GM12878 (cell line): Measurements from ENCODE around the gene NCMAP. TPM values are rescaled to one million over a fixed set of nuclear protein-coding genes. Genes with fewer than 3 reads are reported as not detected.

Source experiments
- ATAC-seq: fragments of 200-7000 bp; cut with Tn5 transposase; 3 replicates; pipeline ENCODE4 v1.9.1; 2020; ENCODE audit warnings: mild to moderate bottlenecking, moderate library complexity
- BruUV-seq: library from RNA; stranded (reverse); fragments of 400-500 nt; replicated peaks from 2 replicates; lab custom pipeline; 2021; lab: Mats Ljungman, UMichigan
- CTCF ChIA-PET: fragments of 300-600 bp; sonication (Branson Sonifier 250); formaldehyde crosslinking; extraction: SDS; loops from one replicate; lab custom pipeline; 2021; ENCODE audit warnings: inconsistent platforms; lab: Yijun Ruan, JAX
- POLR2A ChIA-PET: fragments of 350-600 bp; formaldehyde crosslinking; extraction: SDS; loops from one replicate; lab custom pipeline; 2021; ENCODE audit warnings: inconsistent platforms; lab: Charles Lee
- RAD21 ChIA-PET: fragments of 300-600 bp; sonication (Branson Sonifier 250); formaldehyde crosslinking; loops from one replicate; lab custom pipeline; 2023; ENCODE audit warnings: antibody characterized with exemption; ENCODE audit not compliant: unreplicated experiment; lab: Charles Lee
- SMC1A ChIA-PET: fragments of 300-600 bp; sonication (Branson Sonifier 250); formaldehyde crosslinking; loops from one replicate; lab custom pipeline; 2023; ENCODE audit not compliant: unreplicated experiment, uncharacterized antibody; lab: Charles Lee
- DNase-seq: peaks from one replicate; pipeline ENCODE4 v3.0.0-alpha.2; 2011; ENCODE audit warnings: low read depth, low spot score
- FAIRE-seq: peaks from 3 replicates; lab custom pipeline; 2011; peaks lifted over from hg19 to GRCh38; lab: Jason Lieb, UNC
- H2AFZ ChIP-seq: 2 replicates; pipeline ENCODE4 v1.6.0; 2011; ENCODE audit warnings: low read depth, low read length, control low read depth; ENCODE audit not compliant: control insufficient read depth
- H3K27ac ChIP-seq: 2 replicates; pipeline ENCODE4 v1.5.1; 2011; ENCODE audit warnings: control low read depth; ENCODE audit not compliant: control insufficient read depth, insufficient read depth
- H3K27me3 ChIP-seq, 2 experiments: replicated peaks in 1 of 2; 2 replicates each; pipeline versions ENCODE4 v1.6.0 to v1.6.1; 2011; ENCODE audit warnings: low read length in 1 of 2; ENCODE audit not compliant: control insufficient read depth in 2 of 2, insufficient read depth in 2 of 2
- H3K36me3 ChIP-seq, 2 experiments: 2 replicates each; pipeline ENCODE4 v1.5.1; 2011; ENCODE audit warnings: low read length in 1 of 2; ENCODE audit not compliant: control insufficient read depth in 2 of 2, insufficient read depth in 2 of 2
- H3K4me1 ChIP-seq: 2 replicates; pipeline ENCODE4 v1.6.1; 2011; ENCODE audit warnings: mild to moderate bottlenecking, low read length, moderate library complexity, mixed read lengths; ENCODE audit not compliant: control insufficient read depth, insufficient read depth
- H3K4me2 ChIP-seq: 2 replicates; pipeline ENCODE4 v1.6.0; 2011; ENCODE audit warnings: control low read depth; ENCODE audit not compliant: control insufficient read depth, insufficient read depth
- H3K4me3 ChIP-seq: fragments of 200-600 bp; sonication (generic); 2 replicates; pipeline ENCODE4 v1.5.1; 2016
- H3K79me2 ChIP-seq: 2 replicates; pipeline ENCODE4 v1.6.0; 2011; ENCODE audit warnings: low read length; ENCODE audit not compliant: control insufficient read depth, insufficient read depth
- H3K9ac ChIP-seq: 2 replicates; pipeline ENCODE4 v1.8.0; 2011; ENCODE audit warnings: low read length, control low read depth, mixed read lengths; ENCODE audit not compliant: control insufficient read depth, insufficient read depth
- H3K9me3 ChIP-seq: replicated peaks from 3 replicates; pipeline ENCODE4 v1.5.1; 2011; ENCODE audit warnings: mild to moderate bottlenecking, low read length; ENCODE audit not compliant: control insufficient read depth, insufficient read depth
- H4K20me1 ChIP-seq: 2 replicates; pipeline ENCODE4 v1.6.0; 2011; ENCODE audit not compliant: control insufficient read depth, insufficient read depth
- CREM ChIP-seq: IDR thresholded peaks from 2 replicates; pipeline ENCODE4 v1.6.1; 2014; ENCODE audit warnings: antibody characterized with exemption, low read depth
- EZH2 ChIP-seq: IDR thresholded peaks from 2 replicates; pipeline ENCODE4 v1.6.1; 2012; ENCODE audit warnings: low read depth, mild to moderate bottlenecking, control low read depth, inconsistent platforms, low read length, borderline replicate concordance; ENCODE audit not compliant: control insufficient read depth
- JUNB ChIP-seq: IDR thresholded peaks from 2 replicates; pipeline ENCODE4 v1.6.1; 2016; ENCODE audit warnings: antibody characterized with exemption, mild to moderate bottlenecking
- MYB ChIP-seq: fragments of 150-350 bp; IDR thresholded peaks from 2 replicates; pipeline ENCODE4 v1.6.1; 2014; ENCODE audit warnings: mild to moderate bottlenecking, low read depth, low read length, borderline replicate concordance
- RUNX3 ChIP-seq: IDR thresholded peaks from 2 replicates; pipeline ENCODE4 v1.6.1; 2012; ENCODE audit warnings: low read length, inconsistent platforms
- SMAD5 ChIP-seq: IDR thresholded peaks from 2 replicates; pipeline ENCODE4 v1.6.1; 2016; ENCODE audit warnings: antibody characterized with exemption, low read depth
- STAT3 ChIP-seq: IDR thresholded peaks from 2 replicates; pipeline ENCODE4 v1.6.1; 2011; ENCODE audit warnings: low read depth, low read length, improper control_type of control experiment
- WRNIP1 ChIP-seq: IDR thresholded peaks from 2 replicates; pipeline ENCODE4 v1.6.1; 2011; ENCODE audit warnings: low read depth, low read length, improper control_type of control experiment, borderline replicate concordance
- WGBS: methylation state at CpG from one replicate; pipeline ENCODE4 v1.1.6; 2016; ENCODE audit warnings: low lambda C conversion rate; ENCODE audit not compliant: insufficient replicate concordance, insufficient coverage; ENCODE audit errors: missing lambda C conversion rate; 5-methylcytosine and 5-hydroxymethylcytosine counted together
- in situ Hi-C: fragments of 300-500 bp; cut with MboI; formaldehyde crosslinking; loops from 9 replicates; pipeline ENCODE4 v1.14.3; 2018; ENCODE audit warnings: mixed read lengths
- intact Hi-C: fragments of 100-400 bp; cut with micrococcal nuclease; formaldehyde crosslinking; loops from one replicate; pipeline ENCODE4 v1.14.2; 2022; ENCODE audit not compliant: unreplicated experiment
- polyA plus RNA-seq, 11 experiments: library from polyadenylated mRNA; depleted of rRNA in 4 of 11; unstranded in 6 of 11; stranded (reverse) in 5 of 11; fragments of >200 nt; fragmentation: Nextera tagmentation in 4 of 11; fragmentation: Illumina TruSeq in 1 of 11; extraction: Ambion mirVana in 4 of 11; extraction: Trizol in 1 of 11; gene quantifications; 1 replicate in 1 of 11; 2 replicates in 10 of 11; pipeline versions ENCODE4 v1.2.1 to v1.2.3, GENCODE V29; 2011 to 2016; ENCODE audit warnings: inconsistent platforms in 2 of 11, missing spikeins in 2 of 11, low read depth in 1 of 11
- total RNA-seq, 4 experiments: library from RNA; depleted of rRNA in 3 of 4; stranded (reverse); fragments of >200 nt in 3 of 4; fragmentation: Illumina TruSeq in 1 of 4; extraction: Trizol in 1 of 4; gene quantifications; 2 replicates each; pipeline versions ENCODE4 v1.2.1 to v1.2.3, GENCODE V29; 2013 to 2021
- TF ChIP-seq, protein P1 (sequence below): fragments of 450-650 bp; IDR thresholded peaks from 2 replicates; pipeline ENCODE4 v1.6.1; 2017; ENCODE audit warnings: mild to moderate bottlenecking, moderate library complexity

The NCMAP gene
- total and polyA plus RNA-seq, 10 of the 15 experiments (the other 5 are each of a cell fraction or from before 2014, with no cell fraction given), result not detected

DNA sequence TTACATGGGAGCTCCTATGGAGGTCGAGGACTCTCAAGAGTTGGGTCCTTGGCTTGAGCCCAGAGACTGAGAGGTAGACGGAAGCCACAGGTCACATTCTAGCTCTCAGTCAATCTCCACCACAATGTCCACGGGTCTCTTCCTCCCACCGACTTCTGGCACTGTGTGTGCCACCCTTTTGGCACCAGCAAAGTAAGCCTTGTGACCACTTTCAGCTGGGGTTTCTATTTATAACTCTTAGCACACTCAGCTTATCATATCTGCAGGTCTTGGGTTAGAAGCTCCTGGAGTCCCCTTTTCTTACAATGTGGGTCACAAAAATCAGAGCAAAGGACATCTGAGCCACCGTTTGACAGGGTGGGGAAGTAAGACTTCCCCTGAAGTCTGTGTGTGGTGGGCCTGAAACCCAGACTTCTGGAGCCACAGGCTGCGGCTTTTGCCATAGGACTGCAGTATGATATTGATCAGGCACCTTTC, 28.3 kb downstream of the NCMAP start:
- intact Hi-C loops, result no loop called here
- DNase-seq (no peak), ATAC-seq (no peak; the same call in 2 of the 3 replicates), FAIRE-seq (no peak)
- ChIA-PET CTCF (interaction anchor here (1.0 kb wide), 1 partner anchor 43 kb away, joined by 5 read pairs; no protein-coding TSS in a partner anchor), SMC1A (interaction anchor here (1.1 to 1.6 kb wide), 2 partner anchors 193 to 382 kb away, joined by 3 read pairs; no protein-coding TSS in a partner anchor), POLR2A (interaction anchor here (0.5 kb wide), 1 partner anchor 52 kb away, joined by 3 read pairs; no protein-coding TSS in a partner anchor)
- no TSS peak for BruUV-seq
- no peaks in the 10 kb centered on the region for H3K79me2 ChIP-seq
- no peaks in the 10 kb centered on the region for H3K9me3 ChIP-seq
- H4K20me1 ChIP-seq, result no peaks in the 10 kb centered on the region
- no peaks in the 10 kb centered on the region for H3K36me3 ChIP-seq
- H3K9ac ChIP-seq, result no peak overlapping the region
- H3K4me2 ChIP-seq, result no peak overlapping the region
- no peaks in the 10 kb centered on the region for H3K4me1 ChIP-seq
- 10% methylated on average over 6 of the region's 6 CpGs for WGBS
- H3K4me3 ChIP-seq, result no peak overlapping the region
- H3K27me3 ChIP-seq, result peaks cover 0 to 5% of the 10 kb centered on the region in 2 experiments; a peak in 1 of 4 replicates
- no peak overlapping the region for H2AFZ ChIP-seq
- H3K27ac ChIP-seq, result no peak overlapping the region
- in situ Hi-C loops, result no loop called here
- TF ChIP-seq MYB (no peak), RUNX3 (0 out of 2 replicates have a peak, but pooled peaks have one; percentile 7), STAT3 (no peak)
- TF ChIP-seq, all 136 proteins: peak for 1
- RAD21 ChIA-PET, result interaction anchor here (0.7 kb wide), 1 partner anchor 46 kb away, joined by 4 read pairs; no protein-coding TSS in a partner anchor

DNA sequence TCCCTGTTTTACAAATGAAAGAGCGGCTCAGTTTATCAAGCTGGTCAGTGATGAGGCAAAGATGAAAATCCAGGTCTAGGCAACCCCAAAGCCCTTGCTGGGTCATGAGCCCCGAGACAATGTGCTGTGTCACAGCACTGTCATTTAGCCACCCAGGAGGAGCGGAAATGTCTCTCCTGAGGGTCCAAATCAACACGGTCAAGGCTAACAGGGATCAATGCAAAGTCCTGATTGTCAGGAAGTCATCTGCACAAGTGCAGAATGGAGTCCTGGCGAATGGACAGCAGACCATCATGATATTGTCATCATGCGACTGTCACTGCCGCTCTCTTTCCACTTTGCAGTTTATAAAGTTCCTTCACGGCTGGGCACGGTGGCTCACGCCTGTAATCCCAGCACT, 30.2 kb downstream of the NCMAP start:
- ChIA-PET RAD21 (interaction anchor here (0.7 to 1.8 kb wide), 3 partner anchors 177 to 384 kb away, joined by 3 to 6 read pairs (median 5); no protein-coding TSS in a partner anchor), POLR2A (interaction anchor here (0.7 kb wide), 1 partner anchor 59 kb away, joined by 4 read pairs; no protein-coding TSS in a partner anchor), CTCF (interaction anchor here (0.7 to 3.2 kb wide), 23 partner anchors 7 to 1344 kb away, joined by 3 to 39 read pairs (median 7); partner anchors contain the start of gene NIPAL3), SMC1A (interaction anchor here (1.4 to 1.7 kb wide), 3 partner anchors 16 to 387 kb away, joined by 3 to 8 read pairs (median 5); no protein-coding TSS in a partner anchor)
- Histone ChIP-seq H2AFZ (no peak overlapping the region), H3K4me2 (no peak overlapping the region), H3K9me3 (no peaks in the 10 kb centered on the region), H3K36me3 (no peaks in the 10 kb centered on the region), H4K20me1 (no peaks in the 10 kb centered on the region), H3K4me3 (no peak overlapping the region), H3K27ac (no peak overlapping the region), H3K9ac (no peak overlapping the region), H3K27me3 (peaks cover 0 to 5% of the 10 kb centered on the region in 2 experiments; a peak in 1 of 4 replicates), H3K79me2 (no peaks in the 10 kb centered on the region), H3K4me1 (no peaks in the 10 kb centered on the region)
- no peak for FAIRE-seq
- WGBS, result 53% methylated on average over 10 of the region's 10 CpGs
- in situ Hi-C loops (no loop called here), intact Hi-C loops (loop anchor here (5.0 kb wide), 1 partner anchor 169 kb away; the partner anchor contains the start of gene NIPAL3)
- no peak for DNase-seq
- ATAC-seq, result no peak
- BruUV-seq, result no TSS peak
- TF ChIP-seq EZH2 (no peak), CREM (no peak), JUNB (no peak), SMAD5 (no peak), WRNIP1 (no peak)
- TF ChIP-seq, protein P1, sequence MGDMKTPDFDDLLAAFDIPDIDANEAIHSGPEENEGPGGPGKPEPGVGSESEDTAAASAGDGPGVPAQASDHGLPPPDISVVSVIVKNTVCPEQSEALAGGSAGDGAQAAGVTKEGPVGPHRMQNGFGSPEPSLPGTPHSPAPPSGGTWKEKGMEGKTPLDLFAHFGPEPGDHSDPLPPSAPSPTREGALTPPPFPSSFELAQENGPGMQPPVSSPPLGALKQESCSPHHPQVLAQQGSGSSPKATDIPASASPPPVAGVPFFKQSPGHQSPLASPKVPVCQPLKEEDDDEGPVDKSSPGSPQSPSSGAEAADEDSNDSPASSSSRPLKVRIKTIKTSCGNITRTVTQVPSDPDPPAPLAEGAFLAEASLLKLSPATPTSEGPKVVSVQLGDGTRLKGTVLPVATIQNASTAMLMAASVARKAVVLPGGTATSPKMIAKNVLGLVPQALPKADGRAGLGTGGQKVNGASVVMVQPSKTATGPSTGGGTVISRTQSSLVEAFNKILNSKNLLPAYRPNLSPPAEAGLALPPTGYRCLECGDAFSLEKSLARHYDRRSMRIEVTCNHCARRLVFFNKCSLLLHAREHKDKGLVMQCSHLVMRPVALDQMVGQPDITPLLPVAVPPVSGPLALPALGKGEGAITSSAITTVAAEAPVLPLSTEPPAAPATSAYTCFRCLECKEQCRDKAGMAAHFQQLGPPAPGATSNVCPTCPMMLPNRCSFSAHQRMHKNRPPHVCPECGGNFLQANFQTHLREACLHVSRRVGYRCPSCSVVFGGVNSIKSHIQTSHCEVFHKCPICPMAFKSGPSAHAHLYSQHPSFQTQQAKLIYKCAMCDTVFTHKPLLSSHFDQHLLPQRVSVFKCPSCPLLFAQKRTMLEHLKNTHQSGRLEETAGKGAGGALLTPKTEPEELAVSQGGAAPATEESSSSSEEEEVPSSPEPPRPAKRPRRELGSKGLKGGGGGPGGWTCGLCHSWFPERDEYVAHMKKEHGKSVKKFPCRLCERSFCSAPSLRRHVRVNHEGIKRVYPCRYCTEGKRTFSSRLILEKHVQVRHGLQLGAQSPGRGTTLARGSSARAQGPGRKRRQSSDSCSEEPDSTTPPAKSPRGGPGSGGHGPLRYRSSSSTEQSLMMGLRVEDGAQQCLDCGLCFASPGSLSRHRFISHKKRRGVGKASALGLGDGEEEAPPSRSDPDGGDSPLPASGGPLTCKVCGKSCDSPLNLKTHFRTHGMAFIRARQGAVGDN, result no peak
